Activated CD4-positive, CD25-positive, alpha-beta regulatory T cell treated with anti-CD3 and anti-CD28 coated beads, Interleukin-2, amount 50 U/mL, for 24 hours (primary cell): Measurements from ENCODE around the gene TUT1.
"Not testable (repeated sequence)": the region's sequence is repeated elsewhere in the genome, so short reads cannot be mapped to it uniquely, and the experiment has no call there.

Experiments used
- ATAC-seq, 2 donors: fragments of 150-1000 bp; cut with Tn5 transposase; one replicate each; pipeline ENCODE4 v1.10.0; 2021; ENCODE audit warnings: mild to moderate bottlenecking in 1 of 2, moderate library complexity in 1 of 2

The TUT1 gene

GRCh38 chr11:62555464-62556107 lies 35.7 kb downstream of the TUT1 start:
- peak; percentile 19 to 31 for ATAC-seq

GRCh38 chr11:62554387-62555167 lies 36.7 kb downstream of the TUT1 start:
- ATAC-seq = no peak

GRCh38 chr11:62553839-62554361 lies 37.4 kb downstream of the TUT1 start:
- no peak for ATAC-seq

- ATAC-seq = peak; percentile 17 to 19
Measured at GRCh38 chr11:62553080-62553838, 38.1 kb downstream of the TUT1 start.

GRCh38 chr11:62552485-62553079 lies 38.7 kb downstream of the TUT1 start:
- ATAC-seq = no peak

- not testable (repeated sequence) for ATAC-seq
Measured at GRCh38 chr11:62550478-62550877, 40.8 kb downstream of the TUT1 start.

GRCh38 chr11:62548545-62549335 lies 42.6 kb downstream of the TUT1 start:
- no peak for ATAC-seq

GRCh38 chr11:62547691-62548281 lies 43.5 kb downstream of the TUT1 start:
- no peak for ATAC-seq

- ATAC-seq = no peak
Measured at GRCh38 chr11:62546929-62547625, 44.2 kb downstream of the TUT1 start.

- ATAC-seq = peak; percentile 30 to 34
Measured at GRCh38 chr11:62546244-62546928, 44.9 kb downstream of the TUT1 start, which contains the start of gene AHNAK. Gene AHNAK (minus strand): TSS chr11:62546806. CDS start chr11:62536098, 10,708 bp downstream.

GRCh38 chr11:62545437-62546243 lies 45.7 kb downstream of the TUT1 start:
- ATAC-seq = peak in 1 of 2 donors; percentile 5

- ATAC-seq = no peak
Measured at GRCh38 chr11:62544581-62545436, 46.5 kb downstream of the TUT1 start.

- ATAC-seq = no peak
Measured at GRCh38 chr11:62543680-62544444, 47.5 kb downstream of the TUT1 start.

- peak; percentile 74 to 76 for ATAC-seq
Measured at GRCh38 chr11:62542750-62543567, 48.4 kb downstream of the TUT1 start.

- ATAC-seq = no peak
Measured at GRCh38 chr11:62542111-62542745, 49.1 kb downstream of the TUT1 start.
